ENCODE data around the gene SENP2.

GRCh38 chr3:185661772-185662171 is 75.7 kb downstream of the SENP2 start:
- no peak for TF ChIP-seq CTCF (IDR thresholded peaks at IDR 0.05 in 2 of 3, conservative IDR thresholded peaks at IDR 0.05 in 1 of 3; ENCODE audit: borderline replicate concordance in 1 of 3, insufficient read depth in 1 of 3, low read depth in 2 of 3, low read length in 2 of 3)
- no peak for TF ChIP-seq ZBTB33 (IDR thresholded peaks at IDR 0.05; ENCODE audit: extremely low read depth, insufficient replicate concordance, low read length)
- TF ChIP-seq POLR2AphosphoS5 (IDR thresholded peaks at IDR 0.05; ENCODE audit: low read depth, low read length): no peak
- TF ChIP-seq EZH2 (IDR thresholded peaks at IDR 0.05): no peak
- no peak for TF ChIP-seq CEBPB (IDR thresholded peaks at IDR 0.05; ENCODE audit: low read depth)
- no peak for TF ChIP-seq POLR2A (IDR thresholded peaks at IDR 0.05; ENCODE audit: borderline replicate concordance, extremely low read depth, insufficient read depth, insufficient read length)
- no peak for TF ChIP-seq TCF7L2 (IDR thresholded peaks at IDR 0.05; ENCODE audit: borderline replicate concordance, extremely low read depth, insufficient read depth, insufficient read length)
- no peak for TF ChIP-seq YY1 (IDR thresholded peaks at IDR 0.05; ENCODE audit: extremely low read depth, insufficient replicate concordance, low read depth, low read length)
- no peak for TF ChIP-seq ZFX (IDR thresholded peaks at IDR 0.05)
- no peak for TF ChIP-seq ZNF274 (IDR thresholded peaks at IDR 0.05; ENCODE audit: low read depth, low read length)
- TF ChIP-seq EZH2phosphoT487 (IDR thresholded peaks at IDR 0.05; ENCODE audit: borderline replicate concordance): no peak
- no peak for TF ChIP-seq ATF3 (IDR thresholded peaks at IDR 0.05)
- no peak for TF ChIP-seq ELF1 (IDR thresholded peaks at IDR 0.05; ENCODE audit: borderline replicate concordance, low read depth)
